HG03439 (cell line): ENCODE data around the gene LEMD1.
"Not testable (repeated sequence)": the region's sequence is repeated elsewhere in the genome, so short reads cannot be mapped to it uniquely, and the experiment has no call there.

Experiments used
- ATAC-seq: cut with Tn5 transposase; IDR thresholded peaks from one replicate; pipeline ENCODE4 v1.9.1; 2021; ENCODE audit warnings: mild to moderate bottlenecking, moderate library complexity; ENCODE audit not compliant: unreplicated experiment

LEMD1 gene

GRCh38 chr1:205447457-205448341 is 25.8 kb upstream of the LEMD1 start:
- ATAC-seq: no peak

GRCh38 chr1:205446828-205447227 is 25.0 kb upstream of the LEMD1 start:
- no peak for ATAC-seq

GRCh38 chr1:205445646-205445935 is 23.7 kb upstream of the LEMD1 start:
- ATAC-seq: no peak

GRCh38 chr1:205444931-205445645 is 23.2 kb upstream of the LEMD1 start:
- no peak for ATAC-seq

GRCh38 chr1:205444300-205444930 is 22.6 kb upstream of the LEMD1 start:
- no peak for ATAC-seq

GRCh38 chr1:205443585-205444299 is 21.9 kb upstream of the LEMD1 start:
- ATAC-seq: no peak

GRCh38 chr1:205442051-205442725 is 20.3 kb upstream of the LEMD1 start:
- no peak for ATAC-seq

- ATAC-seq: no peak
Observed at GRCh38 chr1:205441716-205442050, 19.8 kb upstream of the LEMD1 start.

- ATAC-seq: no peak
Observed at GRCh38 chr1:205441318-205441633, 19.4 kb upstream of the LEMD1 start.

- peak; percentile 61 for ATAC-seq
Observed at GRCh38 chr1:205440476-205441317, 18.8 kb upstream of the LEMD1 start.

- ATAC-seq: no peak
Observed at GRCh38 chr1:205440121-205440475, 18.2 kb upstream of the LEMD1 start.

GRCh38 chr1:205438213-205439158 is 16.6 kb upstream of the LEMD1 start:
- no peak for ATAC-seq

- ATAC-seq: no peak
Observed at GRCh38 chr1:205437570-205437969, 15.7 kb upstream of the LEMD1 start.

- no peak for ATAC-seq
Observed at GRCh38 chr1:205436776-205437410, 15.0 kb upstream of the LEMD1 start.

- ATAC-seq: no peak
Observed at GRCh38 chr1:205435578-205436573, 14.0 kb upstream of the LEMD1 start.

GRCh38 chr1:205434738-205435137 is 12.9 kb upstream of the LEMD1 start:
- ATAC-seq: no peak

GRCh38 chr1:205432692-205433091 is 10.8 kb upstream of the LEMD1 start:
- ATAC-seq: not testable (repeated sequence)
